ENCODE data around the gene FSD1. TPM values are rescaled to one million over a fixed set of nuclear protein-coding genes. Genes with fewer than 3 reads are reported as not detected.

The FSD1 gene
- total and polyA plus RNA-seq, 9 of the 15 experiments (the other 6 are each of a cell fraction or from before 2014, with no cell fraction given): 0.11 to 1.9 (median 0.94) TPM; not detected in 1

- TF ChIP-seq ZNF609 (CRISPR knock-in tag; IDR thresholded peaks at IDR 0.05; ENCODE audit: borderline replicate concordance): no peak
- no peak; the same call in 1 of the 2 replicates for TF ChIP-seq REST (IDR thresholded peaks at IDR 0.05; ENCODE audit: borderline replicate concordance)
- TF ChIP-seq REST (CRISPR knock-in tag; IDR thresholded peaks at IDR 0.05; ENCODE audit: low read depth): no peak
- TF ChIP-seq PML (IDR thresholded peaks at IDR 0.05; ENCODE audit: low read length): no peak; the same call in 1 of the 2 replicates
- TF ChIP-seq HDAC6 (IDR thresholded peaks at IDR 0.05; ENCODE audit: low read depth, low read length): no peak
- no peak for TF ChIP-seq SETDB1 (IDR thresholded peaks at IDR 0.05; ENCODE audit: low read length)
- TF ChIP-seq ZNF830 (CRISPR knock-in tag; IDR thresholded peaks at IDR 0.05): no peak
- TF ChIP-seq AFF1 (IDR thresholded peaks at IDR 0.05; ENCODE audit: low read depth in 1 of 2, partially characterized antibody in 2 of 2): no peak
- no peak for TF ChIP-seq GTF2F1 (IDR thresholded peaks at IDR 0.05; ENCODE audit: low read depth, low read length)
- TF ChIP-seq KLF6 (CRISPR knock-in tag; IDR thresholded peaks at IDR 0.05; ENCODE audit: borderline replicate concordance): no peak
- no peak for TF ChIP-seq ZNF551 (CRISPR knock-in tag; IDR thresholded peaks at IDR 0.05)
Measured at GRCh38 chr19:4327252-4327876, 23.0 kb downstream of the FSD1 start (continued).
